ENCODE measurements around the gene IFNL1.
A peak's percentile ranks its signal among the peaks of the same experiment; 100 is the strongest.
"Not testable (repeated sequence)": the region's sequence is repeated elsewhere in the genome, so short reads cannot be mapped to it uniquely, and the experiment has no call there.

Gene IFNL1

DNA sequence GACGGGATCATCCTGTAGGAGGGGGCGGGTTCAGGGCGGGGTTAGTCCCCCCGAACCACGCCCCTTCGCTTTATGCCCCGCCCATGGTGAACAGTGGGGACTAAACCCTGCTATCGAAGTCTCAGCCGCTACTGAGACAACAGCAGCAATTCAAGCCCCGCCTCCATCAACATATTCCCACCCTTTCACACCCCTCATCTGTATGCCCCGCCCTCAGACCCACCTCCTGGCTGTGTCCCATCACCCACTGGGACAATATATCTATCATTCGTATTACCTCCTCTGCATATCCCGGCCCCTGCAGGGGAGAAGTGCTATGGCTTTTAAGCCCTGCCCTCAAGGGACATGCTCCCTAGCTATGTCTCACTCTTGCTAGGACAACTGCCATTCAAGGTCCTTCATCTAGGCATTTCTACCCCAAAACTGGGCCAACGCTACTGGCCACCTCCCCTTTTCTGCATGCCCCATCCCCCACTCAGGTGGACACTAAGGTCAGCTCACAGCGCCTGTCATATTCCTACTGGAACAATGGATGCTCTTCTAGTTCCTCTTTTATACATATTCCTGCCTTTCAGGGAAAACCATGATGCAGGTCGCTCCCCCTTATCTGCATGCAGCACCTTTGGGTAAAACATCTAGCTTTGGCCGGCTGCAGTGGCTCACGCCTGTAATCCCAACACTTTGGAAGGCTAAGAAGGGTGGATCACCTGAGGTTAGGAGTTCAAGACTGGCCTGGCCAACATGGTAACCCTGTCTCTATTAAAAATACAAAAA, 12.5 kb downstream of the IFNL1 start:
- no peak for DNase-seq

DNA sequence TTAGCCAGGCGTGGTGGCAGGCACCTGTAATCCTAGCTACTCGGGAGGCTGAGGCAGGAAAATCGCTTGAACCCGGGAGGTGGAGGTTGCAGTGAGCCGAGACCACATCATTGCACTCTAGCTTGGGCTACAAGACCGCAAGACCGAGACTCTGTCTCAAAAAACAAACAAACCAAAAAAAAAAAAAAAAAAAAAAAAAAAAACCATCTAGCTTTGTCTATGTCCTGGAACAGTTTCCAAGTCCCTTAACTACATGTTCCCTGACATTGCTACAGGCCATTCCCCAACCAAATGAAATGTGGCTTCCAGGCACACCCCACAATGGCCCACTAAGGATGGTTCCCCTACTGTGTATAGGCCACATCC, 13.1 kb downstream of the IFNL1 start:
- DNase-seq, result not testable (repeated sequence)

DNA sequence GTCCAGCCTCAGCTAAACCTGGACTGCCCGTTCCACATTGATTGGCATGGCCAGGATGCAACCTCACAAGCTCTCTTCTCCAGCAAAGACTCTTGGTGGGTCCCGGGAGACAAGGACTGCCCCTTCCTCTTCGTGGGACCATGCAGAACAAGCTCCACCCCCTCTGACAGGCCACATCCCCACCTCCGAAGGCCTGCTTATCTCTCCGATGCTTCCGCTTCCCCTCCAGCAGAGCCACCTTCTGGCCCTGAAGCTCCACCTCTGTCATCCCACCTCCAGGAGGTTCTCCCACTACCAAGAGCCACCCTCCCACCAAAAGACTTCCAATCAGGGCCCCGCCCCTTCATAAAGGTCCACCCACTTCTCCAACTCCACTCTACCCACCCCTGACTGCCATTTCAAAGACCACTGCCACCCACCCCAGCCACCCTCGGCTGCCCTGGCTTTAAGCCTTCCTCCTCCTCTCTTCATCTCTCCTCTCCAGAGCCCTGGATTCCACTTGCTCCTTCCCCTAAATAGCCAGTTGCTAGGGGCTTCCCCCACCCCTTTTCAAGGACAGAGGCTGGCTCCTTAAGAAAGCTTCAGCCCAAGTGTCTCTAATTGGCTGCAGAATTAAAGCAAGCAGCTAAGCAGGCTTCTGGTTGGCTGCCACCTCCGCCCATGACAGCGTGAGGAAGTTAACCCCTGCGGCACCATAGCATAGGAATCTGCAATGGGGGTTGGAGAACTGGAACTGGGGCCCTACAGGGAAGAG, 14.5 kb downstream of the IFNL1 start:
- no peak for DNase-seq

DNA sequence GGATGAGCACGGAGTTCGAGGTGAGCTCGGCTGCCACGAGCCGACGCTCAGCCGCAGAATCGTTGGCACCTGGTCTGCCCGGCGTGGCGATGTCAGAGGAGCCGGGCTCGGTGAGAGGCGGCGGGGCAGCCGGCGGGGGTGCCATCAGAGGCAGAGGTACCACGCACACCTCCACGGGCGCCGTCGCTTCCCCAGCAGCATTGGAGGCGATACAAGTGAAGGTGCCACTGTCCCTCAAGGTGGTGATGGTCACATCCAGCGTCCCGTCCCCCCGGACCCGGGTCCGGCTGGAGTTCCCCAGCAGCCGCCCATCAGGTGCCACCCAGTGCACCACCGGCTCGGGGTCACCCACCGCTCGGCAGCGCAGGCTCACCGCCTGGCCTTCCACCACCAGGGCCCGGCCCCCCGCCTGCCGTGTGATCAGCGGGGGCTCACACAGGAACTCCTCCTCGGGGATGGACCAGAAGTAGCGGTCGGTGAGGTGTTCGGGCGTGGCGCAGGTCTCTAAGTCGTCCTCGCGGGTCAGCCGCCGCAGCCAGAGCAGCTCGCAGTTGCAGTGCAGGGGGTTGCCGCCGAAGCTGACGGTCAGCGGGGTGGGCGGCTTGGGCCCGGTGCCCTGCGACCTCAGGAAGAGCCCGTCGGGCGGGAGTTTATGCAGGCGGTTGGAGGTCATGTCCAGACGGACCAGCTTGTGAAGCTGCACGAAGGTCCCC, 18.0 kb downstream of the IFNL1 start:
- no peak for DNase-seq

DNA sequence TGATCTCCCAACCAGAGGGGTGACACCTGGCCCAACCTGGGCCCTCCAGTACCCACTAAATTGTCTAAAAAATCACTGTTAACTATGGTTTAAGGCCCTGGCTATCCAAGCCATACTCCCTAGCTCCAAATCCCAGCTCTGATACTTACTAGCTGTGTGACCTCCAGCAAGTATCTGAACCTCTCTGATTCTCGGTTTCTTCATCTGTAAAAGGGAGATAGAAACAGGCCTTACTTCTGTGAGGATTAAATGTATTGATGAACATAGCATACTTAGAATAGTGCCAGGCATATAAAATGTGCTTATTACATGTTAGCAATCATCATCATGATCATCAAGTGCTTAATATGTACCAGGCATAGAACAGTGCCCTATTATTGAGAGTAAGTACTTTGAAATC, 19.7 kb downstream of the IFNL1 start:
- no peak for DNase-seq

DNA sequence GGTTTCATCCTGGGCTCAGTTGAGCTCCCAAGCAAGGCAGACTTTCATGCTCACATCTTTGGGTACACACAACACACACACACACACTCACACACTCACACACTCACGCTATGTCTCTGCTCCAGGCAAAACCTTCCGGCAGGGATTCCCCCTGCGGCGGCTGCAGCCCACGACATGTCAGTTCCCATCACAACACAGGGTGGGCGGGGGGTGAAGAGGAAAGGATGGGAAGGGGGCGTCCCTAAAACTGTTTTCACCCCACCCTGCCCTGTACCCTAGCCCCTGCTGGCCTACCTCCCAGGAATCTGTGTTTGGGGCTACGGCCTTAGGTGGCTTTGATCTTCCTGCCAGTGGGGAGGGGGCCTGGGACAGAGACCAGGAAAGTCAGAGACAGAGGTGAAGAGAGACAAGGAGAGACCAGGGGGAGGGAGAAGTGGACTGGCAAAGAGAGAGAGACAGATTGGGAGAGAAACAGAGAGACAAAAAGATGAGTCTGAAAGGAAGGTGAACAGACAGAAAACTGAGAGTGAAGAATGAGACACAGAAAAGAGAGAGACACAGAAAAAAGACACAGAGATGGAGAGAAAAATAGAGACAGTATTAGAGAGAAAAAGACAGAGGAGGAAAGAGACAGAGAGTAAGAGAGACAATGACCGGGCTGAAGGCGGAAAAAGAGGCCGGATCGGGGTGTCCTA, 20.6 kb downstream of the IFNL1 start:
- no peak for DNase-seq

DNA sequence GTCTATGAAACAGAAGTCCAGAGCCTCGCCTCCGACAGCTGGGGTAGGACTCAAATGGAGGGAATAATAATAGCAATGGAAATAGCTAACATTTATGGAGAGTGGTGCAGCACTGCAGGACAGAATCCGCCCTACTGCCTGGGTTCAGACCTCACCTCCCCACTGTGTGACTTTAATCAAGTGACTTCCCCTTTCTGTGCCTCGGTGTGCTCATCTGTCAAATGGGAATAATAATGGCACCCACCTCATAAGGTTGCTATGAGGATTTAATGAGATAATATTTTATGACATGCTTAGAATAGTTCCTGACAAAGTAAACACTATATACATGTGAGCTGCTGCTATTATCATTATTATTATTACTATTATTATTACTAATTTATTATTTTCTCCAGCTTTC, 21.3 kb downstream of the IFNL1 start:
- DNase-seq, result no peak

DNA sequence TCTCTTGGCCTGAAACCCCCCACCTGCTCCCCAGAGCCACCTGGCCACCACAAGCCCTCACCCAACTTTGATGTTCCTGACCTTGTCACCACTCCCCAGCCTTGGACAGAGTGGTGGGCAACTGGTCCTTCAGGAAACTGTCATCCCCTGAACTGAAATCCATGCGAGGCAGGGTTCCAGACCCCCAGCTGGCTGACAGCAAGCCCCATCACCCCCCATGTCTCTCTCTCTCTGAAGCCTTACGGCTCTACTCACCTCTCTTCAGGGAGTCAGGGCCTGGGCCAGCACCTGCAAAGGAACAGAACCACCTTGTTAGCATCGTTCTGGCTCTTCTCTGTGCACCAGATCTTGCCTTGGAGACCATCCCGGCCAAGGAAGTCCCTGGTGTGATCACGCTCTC, 21.9 kb downstream of the IFNL1 start:
- DNase-seq, result no peak

DNA sequence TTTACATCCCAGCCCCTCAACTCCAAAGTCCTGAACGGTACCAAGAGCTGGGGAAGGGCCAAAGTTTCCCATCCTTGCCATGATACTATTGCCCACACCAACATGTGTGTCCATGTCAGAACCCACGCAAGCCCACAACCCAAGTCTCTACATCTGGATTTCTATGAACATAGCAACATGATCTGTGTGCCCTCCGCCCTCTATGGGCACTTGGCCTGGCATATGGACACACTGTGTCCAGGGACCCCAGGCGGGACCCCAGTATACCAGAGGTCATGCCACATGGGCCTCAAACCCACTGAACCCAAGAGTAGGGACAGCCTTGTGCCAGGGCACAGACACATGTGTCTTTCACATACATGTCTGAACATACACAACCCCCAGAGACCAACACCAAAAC, 22.5 kb downstream of the IFNL1 start:
- DNase-seq, result no peak

DNA sequence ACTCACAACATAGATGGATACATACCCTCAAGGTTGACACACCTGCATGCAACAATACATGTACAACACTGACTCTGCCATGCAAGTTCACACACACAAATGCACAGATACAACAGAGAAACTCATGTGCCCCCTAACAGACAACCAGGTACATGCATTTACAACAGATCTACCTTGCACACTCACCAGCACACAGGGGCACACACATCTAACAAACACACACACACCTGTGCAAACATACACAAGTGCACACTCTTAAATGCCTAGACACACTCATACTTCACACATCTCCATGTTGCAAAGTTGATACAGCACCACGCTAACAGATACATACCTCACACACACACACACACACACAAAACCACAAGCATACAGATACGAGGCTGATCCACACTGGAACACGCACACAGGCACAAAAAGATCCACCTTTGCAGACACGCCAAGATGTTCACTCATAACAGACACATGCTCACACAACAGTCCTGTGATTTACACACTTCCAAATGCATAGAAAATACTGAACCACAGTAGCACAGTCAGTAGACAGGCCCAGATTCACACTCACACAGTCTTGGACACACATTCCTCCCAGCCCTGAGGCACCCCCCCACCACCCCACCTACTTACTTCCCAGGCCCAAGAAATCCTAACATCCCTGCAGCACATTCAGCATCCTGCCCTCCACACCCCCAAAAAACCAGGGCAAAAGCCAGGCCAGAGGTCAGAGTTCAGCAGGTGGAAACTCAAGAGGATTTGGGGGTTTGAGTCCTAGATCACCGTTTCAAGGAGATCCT, 23.1 kb downstream of the IFNL1 start:
- DNase-seq, result no peak

DNA sequence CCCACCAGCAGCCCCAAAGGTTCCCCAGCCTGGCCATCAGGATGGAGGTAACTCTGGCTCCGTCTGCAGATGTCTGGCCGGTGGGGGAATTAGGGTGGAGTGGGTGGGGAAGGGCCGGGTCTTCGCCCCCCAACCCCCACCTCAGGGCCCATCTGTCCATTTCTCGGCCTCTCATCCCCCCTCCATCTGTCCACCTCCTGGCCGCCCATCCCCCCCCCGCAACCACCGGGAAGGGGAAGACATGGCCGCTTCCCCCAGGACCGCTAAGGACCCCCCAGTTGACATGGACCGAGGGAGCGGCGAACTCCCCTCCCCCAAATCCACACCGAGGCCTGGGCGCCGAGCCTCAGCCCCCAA, 23.7 kb downstream of the IFNL1 start:
- DNase-seq, result no peak

DNA sequence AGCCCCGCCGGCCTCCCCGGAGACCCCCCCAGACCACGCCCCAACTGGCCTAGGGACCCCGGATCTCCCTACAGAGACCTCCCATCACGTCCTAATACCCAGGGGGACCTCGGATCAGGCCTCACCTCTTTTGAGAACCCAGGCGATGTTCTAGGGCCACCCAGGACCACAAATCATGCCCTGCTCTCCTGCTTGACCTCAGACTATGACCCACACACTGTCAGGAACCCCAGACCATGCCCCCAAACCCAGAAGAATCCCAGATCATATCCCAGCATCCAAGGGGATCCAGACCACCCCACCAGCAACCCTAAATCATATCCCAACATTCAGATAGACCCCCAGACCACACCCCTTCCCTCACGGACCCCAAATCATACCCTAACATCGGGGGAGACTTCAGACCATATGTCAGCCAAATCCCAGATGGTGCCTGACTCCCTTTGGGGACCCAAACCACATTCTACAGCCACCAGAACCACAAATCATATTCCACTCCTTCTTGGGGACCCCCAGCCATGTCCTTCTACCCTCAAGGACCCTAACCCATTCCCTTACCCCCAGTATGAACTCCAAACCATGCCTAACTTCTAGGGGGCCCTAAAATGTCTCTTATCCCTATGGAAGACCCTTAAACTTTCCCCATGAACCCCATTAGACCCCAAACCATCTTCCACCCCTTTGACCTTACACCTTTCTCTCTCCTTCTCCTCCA, 25.1 kb downstream of the IFNL1 start:
- DNase-seq, result no peak

DNA sequence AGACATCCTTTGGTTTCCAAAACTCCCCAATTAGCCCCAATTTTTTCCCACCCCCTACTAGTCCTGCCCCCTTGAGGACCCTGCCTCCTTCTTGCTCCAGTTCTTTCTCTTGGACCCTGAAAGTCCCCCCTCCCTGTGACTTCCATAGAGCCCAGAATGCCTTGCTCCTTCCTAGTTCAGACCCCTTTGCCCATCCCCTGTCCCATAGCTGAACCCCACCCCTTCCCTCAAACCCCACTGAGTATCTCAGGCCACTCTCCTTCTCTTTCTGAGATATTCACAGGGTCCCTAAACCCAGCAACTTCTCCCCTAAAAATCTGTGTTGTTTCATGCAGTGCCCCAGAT, 25.6 kb downstream of the IFNL1 start:
- DNase-seq, result no peak

DNA sequence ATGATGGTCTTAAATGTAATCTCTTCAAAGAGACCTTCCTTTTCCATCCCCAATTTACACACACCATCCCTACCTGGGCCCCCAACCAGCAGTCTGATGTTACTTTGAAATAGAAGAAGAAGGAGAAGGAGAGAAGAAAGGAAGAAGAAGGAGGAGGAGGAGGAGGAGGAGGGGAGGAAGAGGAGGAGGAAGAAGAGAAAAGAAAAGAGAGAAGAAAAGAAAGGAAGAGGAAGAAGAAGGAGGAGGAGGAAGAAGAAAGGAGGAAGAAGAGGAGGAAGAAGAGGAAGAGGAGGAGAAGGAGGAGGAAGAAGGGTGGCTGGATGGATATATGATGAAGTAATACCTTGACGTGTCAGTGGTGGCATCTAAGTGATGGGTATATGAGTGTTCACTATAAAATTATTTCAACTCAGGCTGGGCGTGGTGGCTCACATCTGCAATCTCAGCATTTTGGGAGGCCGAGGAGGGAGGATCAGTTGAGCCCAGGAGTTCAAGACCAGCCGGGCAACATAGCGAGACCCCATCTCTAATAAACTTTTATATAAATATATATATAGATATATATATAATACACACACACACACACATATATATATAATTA, 28.1 kb downstream of the IFNL1 start:
- DNase-seq, result no peak

DNA sequence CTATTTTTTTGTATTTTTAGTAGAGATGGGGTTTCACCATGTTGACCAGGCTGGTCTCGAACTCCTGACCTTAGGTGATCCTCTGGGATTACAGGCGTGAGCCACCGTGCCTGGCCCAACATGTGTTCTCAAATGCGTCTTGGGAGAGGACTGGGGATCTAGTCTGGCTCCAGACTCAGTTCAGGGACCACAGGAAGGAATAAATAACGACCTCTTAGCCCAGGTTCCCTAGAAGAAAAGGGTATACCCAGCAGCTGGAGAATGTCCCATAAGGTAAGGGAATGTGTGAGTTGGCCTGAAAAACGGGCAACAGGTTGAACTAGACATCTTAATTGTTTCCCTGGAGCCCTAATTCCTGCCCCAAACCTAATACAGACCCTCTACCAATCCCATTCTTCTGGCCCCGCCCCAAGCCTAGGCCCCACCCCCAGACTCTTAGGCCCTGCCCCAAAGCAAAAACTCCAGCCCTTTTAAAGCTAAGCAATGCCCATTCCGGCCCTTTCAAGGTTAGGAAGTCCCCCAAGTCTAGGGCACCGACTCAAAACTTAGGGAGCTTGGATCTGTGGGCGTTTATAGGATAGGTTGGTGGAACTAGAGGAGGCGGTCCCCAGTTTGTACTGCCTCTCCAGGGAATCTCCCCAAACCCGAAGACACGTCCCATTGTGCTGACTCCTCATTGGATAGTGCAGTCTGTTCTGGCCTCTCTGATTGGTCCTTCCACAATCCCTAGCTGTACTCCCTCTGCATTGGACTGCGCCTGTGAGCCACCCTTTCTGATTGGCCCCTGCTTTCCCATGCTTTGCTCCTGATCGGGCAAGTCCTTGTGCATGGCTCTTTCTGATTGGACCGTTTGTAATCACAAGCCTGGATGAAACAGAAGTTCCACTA, 29.8 kb downstream of the IFNL1 start:
- no peak for DNase-seq

DNA sequence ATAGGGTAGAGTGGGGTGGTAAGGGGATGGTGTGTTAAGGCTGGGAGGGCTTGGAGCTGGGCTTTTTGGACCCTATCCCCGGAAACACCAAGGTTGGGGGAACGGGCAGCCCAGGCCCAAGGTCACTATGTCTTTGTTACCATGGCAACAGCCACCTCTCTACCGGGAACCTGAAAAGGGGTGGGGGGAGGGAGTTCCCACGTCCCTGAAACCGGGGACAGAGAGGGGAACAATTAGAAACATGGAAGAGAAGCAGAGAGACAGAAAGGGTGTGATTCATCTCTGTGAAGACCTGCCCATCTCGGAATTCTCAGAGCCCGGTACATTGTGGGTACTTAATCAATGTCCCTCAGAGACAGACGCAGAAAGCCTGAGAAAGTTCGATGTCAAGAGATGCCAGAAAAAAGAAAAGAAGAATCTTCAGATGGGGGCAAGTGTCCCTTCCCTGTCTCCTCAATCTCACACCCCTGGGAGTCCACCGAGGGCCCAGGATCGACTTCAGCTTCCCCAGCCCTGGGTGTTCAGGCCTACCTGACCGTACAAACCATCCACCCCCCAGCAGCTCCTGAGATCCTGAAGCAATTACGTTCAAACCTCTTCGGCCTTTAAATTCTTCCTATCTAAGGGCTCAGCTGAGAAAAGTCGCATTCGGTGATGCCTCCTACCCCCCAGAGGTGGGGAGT, 31.3 kb downstream of the IFNL1 start:
- no peak for DNase-seq

DNA sequence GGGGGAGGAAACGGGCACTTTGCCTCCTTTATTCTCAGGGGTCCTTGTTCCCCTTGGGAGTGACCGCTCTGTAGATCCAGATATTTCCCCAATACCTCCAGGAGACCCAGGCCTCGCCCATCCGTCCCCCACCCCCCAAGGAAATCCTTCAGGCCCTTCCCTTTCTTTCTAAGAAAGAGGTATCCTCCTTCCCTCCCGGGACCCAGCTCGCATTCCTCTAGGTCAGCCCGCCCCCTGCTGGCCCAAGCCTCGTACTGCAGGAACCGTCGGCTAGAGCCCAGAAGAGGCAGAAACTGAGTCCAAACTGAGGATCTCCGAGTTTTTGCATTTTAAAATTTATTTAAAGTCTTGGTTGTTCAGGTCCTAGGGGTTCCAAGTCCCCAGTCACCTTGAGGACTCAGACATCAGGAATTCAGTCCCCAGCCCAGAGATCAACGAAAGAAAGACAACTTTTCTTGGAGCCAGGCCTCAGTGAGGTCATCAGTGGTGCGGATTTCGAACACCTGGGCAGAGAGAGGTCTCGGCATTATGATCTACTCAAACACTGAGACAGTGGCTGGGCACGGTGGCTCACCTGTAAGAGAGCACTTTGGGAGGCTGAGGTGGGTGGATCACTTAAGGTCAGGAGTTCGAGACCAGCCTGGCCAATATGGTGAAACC, 32.0 kb downstream of the IFNL1 start:
- peak; percentile 8 for DNase-seq

DNA sequence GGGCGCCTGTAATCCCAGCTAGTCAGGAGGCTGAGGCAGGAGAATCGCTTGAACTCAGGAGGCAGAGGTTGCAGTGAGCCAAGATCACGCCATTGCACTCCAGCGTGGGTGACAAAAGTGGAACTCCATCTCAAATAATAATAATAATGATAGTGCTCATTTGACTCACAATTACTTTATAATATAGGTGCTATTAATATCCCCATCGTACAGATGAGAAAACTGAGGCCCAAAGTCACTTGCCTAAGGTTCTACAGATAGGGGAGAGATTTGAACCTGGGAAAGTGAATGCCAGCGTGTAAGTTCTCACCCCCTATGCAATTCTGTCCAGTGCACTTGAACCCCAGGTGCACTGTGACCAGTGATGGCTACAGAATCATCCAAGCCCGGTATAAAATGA, 33.7 kb downstream of the IFNL1 start:
- no peak for DNase-seq

DNA sequence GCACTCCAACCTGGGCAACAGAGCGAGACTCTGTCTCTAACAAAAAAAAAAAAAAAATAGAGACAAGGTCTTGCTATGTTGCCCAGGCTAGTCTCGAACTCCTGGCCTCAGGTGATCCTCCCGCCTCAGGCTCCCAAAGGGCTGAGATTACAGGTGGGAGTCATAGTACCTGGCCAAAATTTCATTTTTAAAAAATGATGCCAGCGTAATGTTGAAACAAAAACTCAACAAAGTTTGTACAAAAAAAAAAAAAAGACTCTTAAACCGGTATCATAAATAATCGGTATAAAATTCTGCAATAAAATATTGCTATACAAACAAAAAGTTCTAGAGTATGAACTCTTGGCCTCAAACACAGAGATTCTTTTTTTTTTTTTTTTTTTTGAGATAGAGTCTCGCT, 36.1 kb downstream of the IFNL1 start:
- no peak for DNase-seq
